Endometrium (tissue), 2 donors: ENCODE results near the gene BRSK2.

ENCODE experiments used
- FAIRE-seq: peaks from 2 replicates; lab custom pipeline; 2012; peaks lifted over from hg19 to GRCh38; lab: Jason Lieb, UNC
- donor health status: control.
- donor health status: control.

BRSK2 gene

GRCh38 chr11:1454576-1454975 lies 64.8 kb downstream of the BRSK2 start:
- no peak for FAIRE-seq

- FAIRE-seq, result no peak
Observed at GRCh38 chr11:1455032-1455762, 65.5 kb downstream of the BRSK2 start.

- no peak for FAIRE-seq
Observed at GRCh38 chr11:1455763-1456060, 66.0 kb downstream of the BRSK2 start.

- no peak for FAIRE-seq
Observed at GRCh38 chr11:1456176-1456575, 66.4 kb downstream of the BRSK2 start.

- no peak for FAIRE-seq
Observed at GRCh38 chr11:1456596-1457325, 67.0 kb downstream of the BRSK2 start.

- FAIRE-seq, result no peak
Observed at GRCh38 chr11:1457326-1457680, 67.6 kb downstream of the BRSK2 start.

GRCh38 chr11:1457856-1458255 lies 68.1 kb downstream of the BRSK2 start:
- no peak for FAIRE-seq

GRCh38 chr11:1458340-1459218 lies 68.8 kb downstream of the BRSK2 start:
- FAIRE-seq, result no peak

- no peak for FAIRE-seq
Observed at GRCh38 chr11:1459219-1459575, 69.5 kb downstream of the BRSK2 start.

GRCh38 chr11:1459764-1460395 lies 70.1 kb downstream of the BRSK2 start:
- no peak for FAIRE-seq

- FAIRE-seq, result no peak
Observed at GRCh38 chr11:1460396-1460985, 70.8 kb downstream of the BRSK2 start.

GRCh38 chr11:1460986-1461825 lies 71.5 kb downstream of the BRSK2 start:
- FAIRE-seq, result no peak

- FAIRE-seq, result no peak
Observed at GRCh38 chr11:1461826-1462697, 72.3 kb downstream of the BRSK2 start.

- FAIRE-seq, result no peak
Observed at GRCh38 chr11:1462698-1462975, 72.9 kb downstream of the BRSK2 start.

GRCh38 chr11:1463056-1463455 lies 73.3 kb downstream of the BRSK2 start:
- FAIRE-seq, result no peak

GRCh38 chr11:1466784-1467183 lies 77.0 kb downstream of the BRSK2 start:
- no peak for FAIRE-seq

GRCh38 chr11:1467270-1467669 lies 77.5 kb downstream of the BRSK2 start:
- FAIRE-seq, result no peak

- no peak for FAIRE-seq
Observed at GRCh38 chr11:1468002-1468401, 78.3 kb downstream of the BRSK2 start.

- no peak for FAIRE-seq
Observed at GRCh38 chr11:1468473-1469066, 78.8 kb downstream of the BRSK2 start.

GRCh38 chr11:1469287-1469910 lies 79.7 kb downstream of the BRSK2 start:
- no peak for FAIRE-seq
